Neuronal stem cell (in vitro differentiated cells): ENCODE data around the gene ANKRD13B.

Experiments
- DNase-seq: peaks from one replicate; pipeline ENCODE4 v3.0.0-alpha.2; 2013; ENCODE audit warnings: low spot score
- H2AFZ ChIP-seq: one replicate; pipeline ENCODE4 v1.6.1; 2013; ENCODE audit warnings: mild to moderate bottlenecking, low read length, inconsistent platforms
- H2AK5ac ChIP-seq: 2 replicates; pipeline ENCODE4 v1.6.1; 2013; ENCODE audit warnings: low read depth, mild to moderate bottlenecking, inconsistent platforms, low read length, moderate library complexity, mixed read lengths
- H2BK120ac ChIP-seq: 2 replicates; pipeline ENCODE4 v1.6.1; 2013; ENCODE audit warnings: low read depth, mild to moderate bottlenecking, inconsistent platforms, low read length, moderate library complexity, mixed read lengths
- H2BK12ac ChIP-seq: one replicate; pipeline ENCODE4 v1.6.1; 2013; ENCODE audit warnings: low read length, inconsistent platforms
- H2BK15ac ChIP-seq: 2 replicates; pipeline ENCODE4 v1.6.1; 2013; ENCODE audit warnings: mild to moderate bottlenecking, low read length, inconsistent platforms, mixed read lengths
- H2BK5ac ChIP-seq: one replicate; pipeline ENCODE4 v1.6.1; 2013; ENCODE audit warnings: inconsistent platforms, mild to moderate bottlenecking, low read length, moderate library complexity
- H3K14ac ChIP-seq: one replicate; pipeline ENCODE4 v1.6.1; 2013; ENCODE audit warnings: low read length, inconsistent platforms
- H3K18ac ChIP-seq: 2 replicates; pipeline ENCODE4 v1.6.1; 2013; ENCODE audit warnings: low read length, inconsistent platforms
- H3K23ac ChIP-seq: 2 replicates; pipeline ENCODE4 v1.6.1; 2013; ENCODE audit warnings: low read depth, mild to moderate bottlenecking, mixed read lengths, low read length, inconsistent platforms; ENCODE audit not compliant: poor library complexity
- H3K27ac ChIP-seq: replicated peaks from 3 replicates; pipeline ENCODE4 v1.5.1; 2013; ENCODE audit warnings: low read length, inconsistent platforms
- H3K27me3 ChIP-seq, 3 experiments: 2 replicates each; pipeline ENCODE4 v1.6.1; 2013; ENCODE audit warnings: low read length in 3 of 3, mild to moderate bottlenecking in 2 of 3, inconsistent platforms in 1 of 3, low read depth in 1 of 3, mixed read lengths in 1 of 3, moderate library complexity in 1 of 3; ENCODE audit not compliant: control insufficient read depth in 3 of 3, insufficient read depth in 3 of 3
- H3K36me3 ChIP-seq, 2 donors: replicated peaks in 1 of 2; 2 replicates each; pipeline ENCODE4 v1.6.1; 2013; ENCODE audit warnings: low read length in 2 of 2; ENCODE audit not compliant: control insufficient read depth in 2 of 2, insufficient read depth in 2 of 2
- H3K4ac ChIP-seq: 2 replicates; pipeline ENCODE4 v1.6.1; 2013; ENCODE audit warnings: inconsistent platforms, mild to moderate bottlenecking, low read length, moderate library complexity
- H3K4me1 ChIP-seq, 2 donors: 1 replicate in 1 of 2; 2 replicates in 1 of 2; pipeline ENCODE4 v1.6.1; 2013; ENCODE audit warnings: low read length in 2 of 2, low read depth in 1 of 2; ENCODE audit not compliant: control insufficient read depth in 2 of 2, insufficient read depth in 1 of 2
- H3K4me2 ChIP-seq: one replicate; pipeline ENCODE4 v1.6.1; 2013; ENCODE audit warnings: mild to moderate bottlenecking, low read length, inconsistent platforms; ENCODE audit not compliant: insufficient read depth, poor library complexity, severe bottlenecking
- H3K4me3 ChIP-seq, 2 donors: 2 replicates each; pipeline ENCODE4 v1.5.1; 2013; ENCODE audit warnings: low read length in 2 of 2, mild to moderate bottlenecking in 2 of 2, inconsistent platforms in 1 of 2, moderate library complexity in 1 of 2
- H3K79me1 ChIP-seq: one replicate; pipeline ENCODE4 v1.6.1; 2013; ENCODE audit warnings: low read depth, mild to moderate bottlenecking, inconsistent platforms, low read length, moderate library complexity
- H3K9ac ChIP-seq: one replicate; pipeline ENCODE4 v1.6.1; 2013; ENCODE audit warnings: mild to moderate bottlenecking, low read depth, low read length, inconsistent platforms; ENCODE audit not compliant: poor library complexity
- H3K9me3 ChIP-seq, 2 donors: replicated peaks in 1 of 2; 2 replicates each; pipeline versions ENCODE3 to v1.6.1; 2013; ENCODE audit warnings: low read length in 2 of 2, mild to moderate bottlenecking in 2 of 2, inconsistent platforms in 1 of 2, low read depth in 1 of 2, mixed read lengths in 1 of 2, moderate library complexity in 1 of 2; ENCODE audit not compliant: control insufficient read depth in 2 of 2, insufficient read depth in 1 of 2
- H4K8ac ChIP-seq: one replicate; pipeline ENCODE4 v1.6.1; 2013; ENCODE audit warnings: low read depth, mild to moderate bottlenecking, inconsistent platforms, low read length, moderate library complexity
- H4K91ac ChIP-seq: one replicate; pipeline ENCODE4 v1.6.1; 2013; ENCODE audit warnings: low read length, low read depth, mild to moderate bottlenecking, inconsistent platforms; ENCODE audit not compliant: poor library complexity
- whole genome bisulfite sequencing, 2 donors: extraction: QIAGEN DNeasy Blood & Tissue Kit; methylation state at CpG; one replicate each; pipeline ENCODE4 v1.1.7; 2013; ENCODE audit warnings: missing lambda C conversion rate in 2 of 2, mixed read lengths in 1 of 2; ENCODE audit not compliant: insufficient read length in 2 of 2, insufficient replicate concordance in 1 of 2; ENCODE audit errors: extremely low coverage in 2 of 2; 5-methylcytosine and 5-hydroxymethylcytosine counted together

ANKRD13B gene

GRCh38 chr17:29585080-29585751 is 7.7 kb upstream of the ANKRD13B start:
- DNase-seq: no peak
- H3K14ac ChIP-seq: no peak overlapping the region
- no peak overlapping the region for H4K8ac ChIP-seq
- no peak overlapping the region for H2BK12ac ChIP-seq
- peaks cover 24 to 40% of the 10 kb centered on the region in 2 donors for H3K4me1 ChIP-seq
- H2BK5ac ChIP-seq: peak overlapping the region; percentile 72
- no peak overlapping the region for H3K4ac ChIP-seq
- no peak overlapping the region for H3K23ac ChIP-seq
- H4K91ac ChIP-seq: no peak overlapping the region
- H2AK5ac ChIP-seq: peak overlapping the region; percentile 58
- H3K27me3 ChIP-seq: no peaks in the 10 kb centered on the region
- H3K79me1 ChIP-seq: peaks cover 17% of the 10 kb centered on the region
- H3K36me3 ChIP-seq: peaks cover 17 to 34% of the 10 kb centered on the region in 2 donors
- H3K4me3 ChIP-seq: no peak overlapping the region
- H3K27ac ChIP-seq: no peak overlapping the region
- peak overlapping the region; percentile 62 for H3K18ac ChIP-seq
- H3K9ac ChIP-seq: no peak overlapping the region
- no peak overlapping the region for H2BK120ac ChIP-seq
- WGBS, 2 donors: no CpG with 5 or more reads among the region's 8 CpGs
- H2AFZ ChIP-seq: no peak overlapping the region
- no peaks in the 10 kb centered on the region for H3K9me3 ChIP-seq
- no peak overlapping the region for H3K4me2 ChIP-seq
- peak overlapping the region; percentile 30 for H2BK15ac ChIP-seq

- no peak overlapping the region for H2AFZ ChIP-seq
- H2BK15ac ChIP-seq: no peak overlapping the region
- no peak overlapping the region for H3K4ac ChIP-seq
- no peak overlapping the region for H3K4me2 ChIP-seq
- WGBS, 2 donors: no CpG with 5 or more reads among the region's 9 CpGs
- H3K79me1 ChIP-seq: peaks cover 15% of the 10 kb centered on the region
- H3K18ac ChIP-seq: peak overlapping the region; percentile 5
- peak overlapping the region; percentile 0 for H3K23ac ChIP-seq
- H3K14ac ChIP-seq: no peak overlapping the region
- H2BK120ac ChIP-seq: no peak overlapping the region
- H3K27me3 ChIP-seq: no peaks in the 10 kb centered on the region
- no peak overlapping the region for H3K9ac ChIP-seq
- no peak for DNase-seq
- no peaks in the 10 kb centered on the region for H3K9me3 ChIP-seq
- H3K4me3 ChIP-seq: peak overlapping the region in 1 of 2 donors; percentile 66
- no peak overlapping the region for H2BK5ac ChIP-seq
- peak overlapping the region; percentile 61 for H2AK5ac ChIP-seq
- H4K8ac ChIP-seq: no peak overlapping the region
- no peak overlapping the region for H4K91ac ChIP-seq
- peaks cover 39 to 50% of the 10 kb centered on the region in 2 donors for H3K4me1 ChIP-seq
- H2BK12ac ChIP-seq: peak overlapping the region; percentile 19
- H3K36me3 ChIP-seq: peaks cover 14 to 23% of the 10 kb centered on the region in 2 donors
- H3K27ac ChIP-seq: no peak overlapping the region
These were observed 6.1 kb upstream of the ANKRD13B start for GRCh38 chr17:29586676-29587469.

GRCh38 chr17:29587591-29587990 is 5.3 kb upstream of the ANKRD13B start:
- Histone ChIP-seq H3K4ac (no peak overlapping the region), H3K23ac (peak overlapping the region; percentile 0), H3K27ac (no peak overlapping the region), H3K4me3 (peak overlapping the region in 1 of 2 donors; percentile 66), H3K36me3 (peaks cover 7 to 16% of the 10 kb centered on the region in 2 donors), H3K9ac (no peak overlapping the region), H3K79me1 (peaks cover 15% of the 10 kb centered on the region), H3K4me2 (no peak overlapping the region), H3K14ac (no peak overlapping the region), H4K91ac (no peak overlapping the region), H4K8ac (no peak overlapping the region), H2BK120ac (no peak overlapping the region), H3K27me3 (no peaks in the 10 kb centered on the region), H2BK5ac (no peak overlapping the region), H2AFZ (no peak overlapping the region), H3K4me1 (peaks cover 46 to 57% of the 10 kb centered on the region in 2 donors), H3K18ac (no peak overlapping the region), H2BK12ac (no peak overlapping the region), H2AK5ac (peak overlapping the region; percentile 90), H2BK15ac (no peak overlapping the region), H3K9me3 (no peaks in the 10 kb centered on the region)
- DNase-seq: no peak
- WGBS, 2 donors: no CpG with 5 or more reads among the region's 6 CpGs

- Histone ChIP-seq H4K8ac (no peak overlapping the region), H3K79me1 (peaks cover 15% of the 10 kb centered on the region), H3K4me3 (peak overlapping the region; percentile 66 to 95), H2AK5ac (peak overlapping the region; percentile 90), H2BK12ac (no peak overlapping the region), H3K27ac (no peak overlapping the region), H3K18ac (peak overlapping the region; percentile 96), H3K23ac (peak overlapping the region; percentile 89), H3K4me2 (peak overlapping the region; percentile 96), H2AFZ (no peak overlapping the region), H3K4me1 (peaks cover 49 to 59% of the 10 kb centered on the region in 2 donors), H3K9ac (peak overlapping the region; percentile 99), H2BK5ac (no peak overlapping the region), H2BK15ac (peak overlapping the region; percentile 68), H3K14ac (peak overlapping the region; percentile 78), H2BK120ac (peak overlapping the region; percentile 63), H3K4ac (no peak overlapping the region), H3K9me3 (no peaks in the 10 kb centered on the region), H3K36me3 (peaks cover 4 to 11% of the 10 kb centered on the region in 2 donors), H3K27me3 (no peaks in the 10 kb centered on the region), H4K91ac (no peak overlapping the region)
- WGBS, 2 donors: no CpG with 5 or more reads among the region's 8 CpGs
- DNase-seq: no peak
These were observed 4.8 kb upstream of the ANKRD13B start for GRCh38 chr17:29588017-29588561.
